Prostate gland (tissue), 2 donors: ENCODE data around the gene SNRNP70. TPM values are rescaled to one million over a fixed set of nuclear protein-coding genes. Genes with fewer than 3 reads are reported as not detected.
A peak's percentile ranks its signal among the peaks of the same experiment; 100 is the strongest.

Experiments used
- DNase-seq: peaks from one replicate; pipeline ENCODE4 v3.0.0-alpha.2; 2019; ENCODE audit warnings: low spot score
- H3K27ac ChIP-seq, 2 donors: fragments of 200-600 bp; sonication (generic); 2 replicates each; pipeline ENCODE4 v1.5.1; 2017 to 2019
- H3K27me3 ChIP-seq: fragments of 200-600 bp; sonication (generic); replicated peaks from 2 replicates; pipeline ENCODE4 v1.5.1; 2019; ENCODE audit not compliant: insufficient read depth
- H3K36me3 ChIP-seq, 2 donors: fragments of 200-600 bp; sonication (generic); 1 replicate in 1 of 2; 2 replicates in 1 of 2; pipeline versions ENCODE4 v1.5.1 to v1.8.1; 2017 to 2019
- H3K4me1 ChIP-seq: fragments of 200-600 bp; sonication (generic); replicated peaks from 2 replicates; pipeline ENCODE4 v1.5.1; 2019
- H3K4me3 ChIP-seq, 2 donors: fragments of 200-600 bp; sonication (generic); 2 replicates each; pipeline ENCODE4 v1.5.1; 2017 to 2019
- H3K9me3 ChIP-seq: fragments of 200-600 bp; sonication (generic); 2 replicates; pipeline ENCODE4 v1.5.1; 2017
- POLR2A ChIP-seq: fragments of 450-650 bp; IDR thresholded peaks from one replicate; pipeline ENCODE4 v1.6.1; 2016; ENCODE audit warnings: antibody characterized with exemption, mild to moderate bottlenecking
- POLR2AphosphoS5 ChIP-seq: sonication (generic); formaldehyde crosslinking; IDR thresholded peaks from one replicate; pipeline ENCODE4 v1.6.1; 2017; ENCODE audit warnings: antibody characterized with exemption
- WGBS: methylation state at CpG from one replicate; pipeline ENCODE4 v1.1.5; 2018; 5-methylcytosine and 5-hydroxymethylcytosine counted together
- intact Hi-C: fragments of 100-400 bp; cut with DNase I; formaldehyde crosslinking; loops from one replicate; pipeline ENCODE4 v1.14.2; 2022
- total RNA-seq, 2 donors: library from RNA; depleted of rRNA; stranded (reverse); fragments of >200 nt; gene quantifications; one replicate each; pipeline ENCODE4 v1.1.0, GENCODE V29; 2016
- TF ChIP-seq, protein P1 (sequence below), 4 experiments: fragments of 200-600 bp in 2 of 4; fragments of 450-650 bp in 2 of 4; sonication (generic) in 2 of 4; IDR thresholded peaks; 1 replicate in 3 of 4; 2 replicates in 1 of 4; pipeline ENCODE4 v1.5.1; 2016 to 2019; ENCODE audit warnings: antibody characterized with exemption in 4 of 4, mild to moderate bottlenecking in 2 of 4, moderate library complexity in 2 of 4

Gene SNRNP70
- total RNA-seq, 2 donors from 2014 or later, result 318 to 391 TPM

DNA sequence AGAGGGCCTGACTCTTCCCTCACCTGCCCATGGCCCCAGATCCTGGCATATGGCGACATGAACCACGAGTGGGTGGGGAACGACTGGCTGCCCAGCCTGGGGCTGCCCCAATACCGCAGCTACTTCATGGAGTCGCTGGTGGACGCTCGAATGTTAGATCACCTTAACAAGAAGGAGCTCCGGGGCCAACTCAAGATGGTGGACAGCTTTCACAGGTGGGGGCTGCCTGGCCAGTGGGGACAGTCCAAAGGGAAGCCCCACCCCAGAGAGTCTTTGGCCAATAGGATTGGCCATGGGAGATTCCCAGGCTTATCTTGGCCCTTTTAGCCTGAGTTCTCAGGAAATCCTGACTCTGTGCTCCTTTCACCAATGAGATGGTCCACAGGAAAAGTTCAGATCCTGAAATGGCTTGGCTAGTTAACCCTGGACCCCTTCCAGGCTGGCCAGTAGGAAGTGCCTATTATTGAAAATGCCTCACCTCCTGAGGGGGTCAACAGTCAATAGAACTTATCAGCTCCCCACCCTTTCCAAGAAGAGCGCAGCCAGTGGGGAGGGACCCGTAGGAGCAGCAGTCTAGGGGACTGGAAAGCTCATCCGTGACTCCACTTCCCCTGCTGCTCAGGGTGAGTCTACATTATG is 62.9 kb downstream of the SNRNP70 start:
- no peak for TF ChIP-seq POLR2AphosphoS5
- TF ChIP-seq, protein P1, sequence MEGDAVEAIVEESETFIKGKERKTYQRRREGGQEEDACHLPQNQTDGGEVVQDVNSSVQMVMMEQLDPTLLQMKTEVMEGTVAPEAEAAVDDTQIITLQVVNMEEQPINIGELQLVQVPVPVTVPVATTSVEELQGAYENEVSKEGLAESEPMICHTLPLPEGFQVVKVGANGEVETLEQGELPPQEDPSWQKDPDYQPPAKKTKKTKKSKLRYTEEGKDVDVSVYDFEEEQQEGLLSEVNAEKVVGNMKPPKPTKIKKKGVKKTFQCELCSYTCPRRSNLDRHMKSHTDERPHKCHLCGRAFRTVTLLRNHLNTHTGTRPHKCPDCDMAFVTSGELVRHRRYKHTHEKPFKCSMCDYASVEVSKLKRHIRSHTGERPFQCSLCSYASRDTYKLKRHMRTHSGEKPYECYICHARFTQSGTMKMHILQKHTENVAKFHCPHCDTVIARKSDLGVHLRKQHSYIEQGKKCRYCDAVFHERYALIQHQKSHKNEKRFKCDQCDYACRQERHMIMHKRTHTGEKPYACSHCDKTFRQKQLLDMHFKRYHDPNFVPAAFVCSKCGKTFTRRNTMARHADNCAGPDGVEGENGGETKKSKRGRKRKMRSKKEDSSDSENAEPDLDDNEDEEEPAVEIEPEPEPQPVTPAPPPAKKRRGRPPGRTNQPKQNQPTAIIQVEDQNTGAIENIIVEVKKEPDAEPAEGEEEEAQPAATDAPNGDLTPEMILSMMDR (IDR thresholded peaks at IDR 0.05), result no peak
- no peak for TF ChIP-seq POLR2A
- intact Hi-C loops, result loop anchor here (5.0 kb wide), 2 partner anchors 49 to 51 kb away; no protein-coding TSS in a partner anchor
- peak overlapping the region; percentile 73 to 77 for H3K4me3 ChIP-seq
- H3K9me3 ChIP-seq, result no peaks in the 10 kb centered on the region
- no peak for DNase-seq
- peak overlapping the region; percentile 90 to 97 for H3K27ac ChIP-seq
- no peaks in the 10 kb centered on the region for H3K27me3 ChIP-seq
- peaks cover 13% of the 10 kb centered on the region for H3K4me1 ChIP-seq
- no peaks in the 10 kb centered on the region for H3K36me3 ChIP-seq
- WGBS, result 71% methylated on average over 11 of the region's 11 CpGs

DNA sequence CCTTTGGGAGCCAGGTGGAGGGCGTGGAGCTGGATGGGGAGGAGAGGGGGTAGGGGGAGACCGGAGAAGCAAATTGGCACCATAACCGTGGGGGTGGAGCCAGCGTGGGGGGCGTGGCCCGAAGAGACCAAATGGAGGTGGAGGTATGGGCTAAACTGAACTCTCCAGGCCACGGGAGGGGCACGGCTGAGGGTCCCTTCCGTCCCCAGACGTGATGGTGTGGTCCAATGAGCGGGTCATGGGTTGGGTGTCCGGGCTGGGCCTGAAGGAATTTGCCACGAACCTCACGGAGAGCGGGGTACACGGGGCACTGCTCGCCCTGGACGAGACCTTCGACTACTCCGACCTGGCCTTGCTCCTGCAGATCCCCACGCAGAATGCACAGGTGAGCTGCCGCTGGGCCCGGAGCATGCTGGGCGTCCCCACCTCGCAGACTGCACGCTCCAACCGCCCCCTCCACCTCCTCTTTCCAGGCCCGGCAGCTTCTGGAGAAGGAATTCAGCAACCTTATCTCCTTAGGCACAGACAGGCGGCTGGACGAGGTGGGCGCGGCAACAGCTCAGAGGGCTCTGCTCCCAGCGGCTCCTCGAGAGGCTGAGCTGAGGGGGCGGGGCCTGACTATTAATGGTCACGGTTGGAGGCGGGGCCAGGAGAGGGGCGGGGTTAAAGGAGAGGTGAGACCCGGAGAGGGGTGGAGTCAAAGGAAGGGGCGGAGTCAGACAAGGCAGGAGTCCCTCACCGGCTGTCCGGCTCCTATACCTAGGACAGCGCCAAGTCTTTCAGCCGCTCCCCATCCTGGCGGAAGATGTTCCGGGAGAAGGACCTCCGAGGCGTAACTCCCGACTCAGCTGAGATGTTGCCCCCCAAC is 63.8 kb downstream of the SNRNP70 start:
- no peaks in the 10 kb centered on the region for H3K27me3 ChIP-seq
- H3K4me1 ChIP-seq, result peaks cover 13% of the 10 kb centered on the region
- peak overlapping the region; percentile 73 to 77 for H3K4me3 ChIP-seq
- H3K36me3 ChIP-seq, result no peaks in the 10 kb centered on the region
- DNase-seq, result peak; percentile 99
- H3K9me3 ChIP-seq, result no peaks in the 10 kb centered on the region
- peak; percentile 96 for TF ChIP-seq POLR2AphosphoS5
- TF ChIP-seq, protein P1 (IDR thresholded peaks at IDR 0.05), result peak in 1 of 4 experiments; percentile 29
- peak; percentile 96 for TF ChIP-seq POLR2A
- peak overlapping the region; percentile 90 to 97 for H3K27ac ChIP-seq
- 1% methylated on average over 49 of the region's 49 CpGs for WGBS
- intact Hi-C loops, result loop anchor here (5.0 kb wide), 2 partner anchors 48 to 52 kb away; no protein-coding TSS in a partner anchor

DNA sequence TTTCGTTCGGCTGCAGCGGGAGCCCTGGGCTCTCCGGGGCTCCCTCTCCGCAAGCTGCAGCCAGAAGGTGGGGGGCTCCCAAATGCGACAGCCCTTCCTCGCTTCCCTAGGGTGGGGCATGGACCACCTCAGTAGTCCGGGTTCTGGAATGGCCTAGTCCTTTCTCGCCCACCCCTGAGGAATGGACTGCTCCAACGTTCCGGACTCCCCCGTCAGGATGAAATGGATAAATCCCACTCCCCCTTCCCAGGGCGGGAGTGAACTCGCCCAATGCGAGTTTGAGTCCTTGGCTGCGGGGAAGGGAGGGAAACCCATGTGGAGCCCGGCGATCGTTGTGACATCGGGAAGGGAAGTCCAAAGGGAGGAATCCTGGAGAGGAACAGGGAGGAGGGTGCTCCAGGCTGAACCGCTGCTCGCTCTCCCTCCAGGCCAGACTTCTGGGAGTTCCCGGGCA is 64.4 kb downstream of the SNRNP70 start:
- peak overlapping the region; percentile 73 to 77 for H3K4me3 ChIP-seq
- H3K9me3 ChIP-seq, result no peaks in the 10 kb centered on the region
- 0% methylated on average over 23 of the region's 23 CpGs for WGBS
- no peaks in the 10 kb centered on the region for H3K36me3 ChIP-seq
- peak overlapping the region; percentile 90 to 97 for H3K27ac ChIP-seq
- no peaks in the 10 kb centered on the region for H3K27me3 ChIP-seq
- H3K4me1 ChIP-seq, result peaks cover 13% of the 10 kb centered on the region
- intact Hi-C loops, result loop anchor here (5.0 kb wide), 3 partner anchors 32 to 52 kb away; partner anchors contain the start of genes C19orf73 and PPFIA3
- peak; percentile 43 for DNase-seq
- TF ChIP-seq POLR2AphosphoS5 (no peak), POLR2A (no peak)
- TF ChIP-seq, protein P1 (IDR thresholded peaks at IDR 0.05), result no peak

DNA sequence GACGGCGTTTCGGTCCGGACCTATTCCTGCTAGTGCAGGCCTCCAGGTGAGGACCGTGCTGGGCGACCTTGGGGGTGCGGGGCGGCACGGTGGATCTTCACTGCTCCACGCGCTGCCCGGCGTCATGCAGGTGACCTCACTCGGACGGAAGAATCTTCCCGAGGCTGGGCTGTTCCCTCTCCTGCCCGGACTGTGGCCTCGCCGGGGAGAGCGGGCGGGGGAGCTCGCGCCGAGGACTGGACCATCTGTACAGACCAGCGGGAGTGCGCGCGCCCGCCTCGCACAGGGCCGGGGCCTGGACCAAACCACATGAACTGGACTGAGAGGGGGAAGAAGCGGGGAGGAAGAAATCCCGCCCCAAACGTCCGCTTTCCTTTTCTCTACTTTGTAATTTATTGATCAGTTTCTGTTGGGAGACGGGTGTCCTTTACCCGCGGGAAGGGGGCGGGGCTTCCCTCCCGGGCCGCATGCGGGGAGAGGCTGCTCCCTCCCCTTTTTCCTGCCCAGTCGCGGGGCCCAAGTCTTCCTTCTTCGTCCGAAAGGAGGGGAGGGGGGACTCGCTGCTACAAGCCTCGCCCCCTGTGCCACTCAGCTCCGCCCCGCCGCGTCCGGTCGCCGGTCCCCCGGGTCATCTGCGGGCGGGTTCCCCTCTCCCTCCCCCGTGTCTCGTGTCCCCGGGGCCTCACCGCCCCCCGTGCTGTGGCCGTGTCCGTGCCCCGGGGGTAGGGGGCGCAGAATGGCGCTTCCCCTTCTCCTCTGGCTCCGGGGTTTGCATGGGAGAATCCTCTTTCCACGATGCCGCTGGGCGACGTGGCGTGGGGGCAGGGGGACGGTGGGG is 65.1 kb downstream of the SNRNP70 start:
- TF ChIP-seq POLR2A, result peak; percentile 49
- TF ChIP-seq, protein P1 (IDR thresholded peaks at IDR 0.05), result peak in 1 of 4 experiments; percentile 5
- peak; percentile 79 for TF ChIP-seq POLR2AphosphoS5
- Histone ChIP-seq H3K4me1 (peaks cover 13% of the 10 kb centered on the region), H3K9me3 (no peaks in the 10 kb centered on the region), H3K36me3 (no peaks in the 10 kb centered on the region), H3K27ac (peak overlapping the region; percentile 90 to 97), H3K27me3 (no peaks in the 10 kb centered on the region), H3K4me3 (peak overlapping the region; percentile 73 to 77)
- peak; percentile 87 for DNase-seq
- intact Hi-C loops, result loop anchor here (5.0 kb wide), 1 partner anchor 33 kb away; the partner anchor contains the start of genes C19orf73 and PPFIA3
- under 1% methylated on average over 64 of the region's 75 CpGs for WGBS
